NCI-H2029 (cell line): ENCODE results near the gene PRSS2.
"Not testable (repeated sequence)": the region's sequence is repeated elsewhere in the genome, so short reads cannot be mapped to it uniquely, and the experiment has no call there.

Source experiments
- DNase-seq: peaks from one replicate; lab custom pipeline; 2025; lab: John Stamatoyannopoulos, UW

Gene PRSS2

GRCh38 chr7:142770661-142771352, at the start of gene PRSS2:
PRSS2 (plus strand) TSS chr7:142770970; CDS start chr7:142770983, 13 bp downstream.
- DNase-seq, result no peak

- no peak for DNase-seq
Observed at GRCh38 chr7:142720986-142721385, 49.8 kb upstream of the PRSS2 start.

GRCh38 chr7:142722248-142722794, 48.4 kb upstream of the PRSS2 start:
- DNase-seq, result no peak

- no peak for DNase-seq
Observed at GRCh38 chr7:142733271-142733670, 37.5 kb upstream of the PRSS2 start.

GRCh38 chr7:142739923-142740492, 30.8 kb upstream of the PRSS2 start:
- DNase-seq, result no peak

GRCh38 chr7:142740786-142741185, 30.0 kb upstream of the PRSS2 start:
- no peak for DNase-seq

- DNase-seq, result not testable (repeated sequence)
Observed at GRCh38 chr7:142741932-142742331, 28.8 kb upstream of the PRSS2 start.

- DNase-seq, result no peak
Observed at GRCh38 chr7:142745091-142745635, 25.6 kb upstream of the PRSS2 start.

- DNase-seq, result no peak
Observed at GRCh38 chr7:142745745-142746144, 25.0 kb upstream of the PRSS2 start.

- DNase-seq, result no peak
Observed at GRCh38 chr7:142746264-142746663, 24.5 kb upstream of the PRSS2 start.

GRCh38 chr7:142748410-142748809, 22.4 kb upstream of the PRSS2 start:
- not testable (repeated sequence) for DNase-seq

- DNase-seq, result no peak
Observed at GRCh38 chr7:142749218-142749993, 21.4 kb upstream of the PRSS2 start, which contains the start of gene PRSS1. PRSS1 (plus strand) TSS chr7:142749472; CDS start chr7:142749485, 13 bp downstream.

GRCh38 chr7:142750321-142750938, 20.3 kb upstream of the PRSS2 start:
- no peak for DNase-seq

GRCh38 chr7:142751526-142752175, 19.1 kb upstream of the PRSS2 start:
- DNase-seq, result not testable (repeated sequence)

GRCh38 chr7:142752376-142753225, 18.2 kb upstream of the PRSS2 start:
- DNase-seq, result no peak

- DNase-seq, result no peak
Observed at GRCh38 chr7:142753366-142753765, 17.4 kb upstream of the PRSS2 start.

- DNase-seq, result not testable (repeated sequence)
Observed at GRCh38 chr7:142753925-142754491, 16.8 kb upstream of the PRSS2 start.

- DNase-seq, result no peak
Observed at GRCh38 chr7:142754681-142755575, 15.8 kb upstream of the PRSS2 start.

GRCh38 chr7:142758312-142758711, 12.5 kb upstream of the PRSS2 start:
- not testable (repeated sequence) for DNase-seq
